ENCODE results near the gene OR8H2. TPM values are rescaled to one million over a fixed set of nuclear protein-coding genes. Genes with fewer than 3 reads are reported as not detected.

The OR8H2 gene
- total and polyA plus RNA-seq, 2 of the 4 experiments (the other 2 are of a cell fraction) = not detected

GRCh38 chr11:56122073-56122472 is 18.6 kb downstream of the OR8H2 start, which contains the start of gene OR8H3:
Gene OR8H3, plus strand, starts transcription at chr11:56122373. Its CDS starts 0 bp downstream, at chr11:56122373.
- in situ Hi-C loops (cut with MboI; ENCODE audit: low sequenced_read_pairs) (no loop called here), dilution Hi-C loops (cut with HindIII; ENCODE audit: low sequenced_read_pairs, unreplicated experiment) (no loop called here), intact Hi-C loops (cut with micrococcal nuclease) (no loop called here)
- ChIA-PET POLR2A (ENCODE audit: unreplicated experiment) (no interaction called here), CTCF (no interaction called here)
- TF ChIP-seq RFX5 (IDR thresholded peaks at IDR 0.05; ENCODE audit: low read depth, low read length) (no peak), BHLHE40 (IDR thresholded peaks at IDR 0.05; ENCODE audit: low read depth, low read length) (no peak), FOS (IDR thresholded peaks at IDR 0.05; ENCODE audit: low read depth, low read length) (no peak), CTCF (conservative IDR thresholded peaks at IDR 0.05; ENCODE audit: low read depth, low read length) (no peak), USF2 (IDR thresholded peaks at IDR 0.05; ENCODE audit: low read depth, low read length) (no peak), MAZ (IDR thresholded peaks at IDR 0.05; ENCODE audit: borderline replicate concordance, low read depth, low read length) (no peak), SMC3 (IDR thresholded peaks at IDR 0.05; ENCODE audit: low read depth, low read length) (no peak), RAD21 (IDR thresholded peaks at IDR 0.05; ENCODE audit: low read length) (no peak), CHD1 (IDR thresholded peaks at IDR 0.05; ENCODE audit: low read depth, low read length) (no peak)
- Histone ChIP-seq H3K4me1 (ENCODE audit: control insufficient read depth, insufficient read depth, low read length) (no peaks in the 10 kb centered on the region), H3K56ac (ENCODE audit: extremely low read depth, insufficient read depth, low read length) (no peak within 1 kb of the TSS), H4K20me1 (ENCODE audit: insufficient read depth, low read length) (no peaks in the 10 kb centered on the region), H2AK5ac (ENCODE audit: low read depth, low read length) (no peak within 1 kb of the TSS), H3K27ac (ENCODE audit: insufficient read depth, low read length) (no peak within 1 kb of the TSS), H2BK5ac (ENCODE audit: low read depth, low read length, poor library complexity, severe bottlenecking) (no peak within 1 kb of the TSS), H3K79me1 (ENCODE audit: low read depth in 1 of 2, low read length in 2 of 2) (no peaks in the 10 kb centered on the region), H3K4me3 (ENCODE audit: insufficient read depth, low read depth, low read length) (no peak within 1 kb of the TSS), H3K23ac (ENCODE audit: low read depth, low read length) (no peak within 1 kb of the TSS), H2AK9ac (replicated peaks; ENCODE audit: low read depth, low read length, poor library complexity) (no peak within 1 kb of the TSS), H3K4ac (ENCODE audit: low read depth, low read length) (no peak within 1 kb of the TSS), H4K91ac (ENCODE audit: insufficient read depth, low read depth, low read length) (no peak within 1 kb of the TSS), H3K14ac (replicated peaks; ENCODE audit: low read depth, low read length) (no peak within 1 kb of the TSS), H2AFZ (replicated peaks; ENCODE audit: low read length, poor library complexity) (no peak within 1 kb of the TSS), H3K36me3 (ENCODE audit: control insufficient read depth, insufficient read depth, low read length) (no peaks in the 10 kb centered on the region), H4K5ac (ENCODE audit: low read depth, low read length) (no peak within 1 kb of the TSS), H4K8ac (ENCODE audit: low read depth in 2 of 2, low read length in 2 of 2) (no peak within 1 kb of the TSS), H2BK20ac (ENCODE audit: low read depth, low read length) (no peak within 1 kb of the TSS), H2BK120ac (ENCODE audit: low read depth, low read length) (no peak within 1 kb of the TSS), H3K4me2 (ENCODE audit: low read depth, low read length) (no peak within 1 kb of the TSS), H3K9me1 (ENCODE audit: insufficient read depth, low read length) (no peaks in the 10 kb centered on the region), H2BK15ac (ENCODE audit: low read depth, low read length) (no peak within 1 kb of the TSS), H3K9ac (ENCODE audit: low read depth, low read length) (no peak within 1 kb of the TSS), H3K9me3 (ENCODE audit: control insufficient read depth, insufficient read depth, low read length) (peaks cover 2% of the 10 kb centered on the region; the same call in 1 of the 2 replicates), H3K27me3 (ENCODE audit: control insufficient read depth, insufficient read depth, low read length) (no peaks in the 10 kb centered on the region), H3K18ac (ENCODE audit: low read depth, low read length) (no peak within 1 kb of the TSS)
- no peak for ATAC-seq (ENCODE audit: low read depth)
- no peak for DNase-seq
- no CpG with 5 or more reads among the region's 6 CpGs for WGBS, 2 experiments (ENCODE audit: extremely low coverage in 2 of 2, insufficient read length in 1 of 2)
- BruUV-seq (replicated peaks) = no TSS peak

Data from IMR-90 (cell line).